Left colon (tissue), 2 donors: ENCODE measurements around the gene SLFN14. TPM values are rescaled to one million over a fixed set of nuclear protein-coding genes. Genes with fewer than 3 reads are reported as not detected.

ENCODE experiments used
- ATAC-seq: fragments of 200-7000 bp; cut with Tn5 transposase; one replicate; pipeline ENCODE4 v1.9.1; 2020; ENCODE audit warnings: mild to moderate bottlenecking, moderate library complexity
- DNase-seq, 2 donors: peaks; one replicate each; pipeline ENCODE4 v3.0.0-alpha.2; 2020
- intact Hi-C, 2 donors: fragments of 100-400 bp; cut with DNase I in 1 of 2; cut with micrococcal nuclease in 1 of 2; formaldehyde crosslinking; loops; one replicate each; pipeline versions ENCODE4 v1.11.2 to v1.14.0; 2022; cut with DNase I, micrococcal nuclease
- long read RNA-seq: library from polyadenylated mRNA; unstranded; transcript quantifications from one replicate; pipeline ENCODE4 v2.0.0, GENCODE V29; 2021
- total RNA-seq, 2 donors: library from RNA; stranded (reverse); fragmentation: NEBNext Ultra II Directional; extraction: Animal tissue kit (Norgen Biotek cat#: 25700); gene quantifications; one replicate each; pipeline ENCODE4 v1.2.1, GENCODE V29; 2021
- donor health status: DM: no; HTN: no; CAD: no.
- donor health status: DM: yes; HTN: yes; CAD: no.

SLFN14 gene
- total RNA-seq = not detected
- long read RNA-seq = 0 reads

DNA sequence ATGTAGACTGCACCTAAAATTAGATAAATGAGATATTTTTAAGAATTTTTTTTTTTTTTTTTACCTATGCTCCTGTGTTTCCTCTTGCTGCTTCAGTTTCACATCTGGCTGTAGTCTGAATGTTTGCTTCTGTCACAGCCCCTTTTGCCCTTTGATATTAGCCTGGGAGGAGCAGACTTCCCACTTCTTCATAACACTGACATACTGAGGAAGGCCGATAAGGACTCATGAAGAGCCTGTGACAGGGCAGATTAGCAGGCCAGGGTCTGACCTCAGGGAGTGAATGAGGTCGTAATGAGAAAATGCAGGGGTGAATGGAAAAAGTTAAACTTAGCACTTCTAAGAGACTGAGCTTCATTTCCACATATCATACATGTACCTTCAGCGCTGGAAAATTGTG is at the start of gene SLFN14:
Gene SLFN14 (minus strand): TSS at position 117 of the 400 bp plus-strand sequence. CDS start 2,757 bp downstream, outside the sequence.
- intact Hi-C loops = no loop called here
- DNase-seq (no peak), ATAC-seq (no peak)

DNA sequence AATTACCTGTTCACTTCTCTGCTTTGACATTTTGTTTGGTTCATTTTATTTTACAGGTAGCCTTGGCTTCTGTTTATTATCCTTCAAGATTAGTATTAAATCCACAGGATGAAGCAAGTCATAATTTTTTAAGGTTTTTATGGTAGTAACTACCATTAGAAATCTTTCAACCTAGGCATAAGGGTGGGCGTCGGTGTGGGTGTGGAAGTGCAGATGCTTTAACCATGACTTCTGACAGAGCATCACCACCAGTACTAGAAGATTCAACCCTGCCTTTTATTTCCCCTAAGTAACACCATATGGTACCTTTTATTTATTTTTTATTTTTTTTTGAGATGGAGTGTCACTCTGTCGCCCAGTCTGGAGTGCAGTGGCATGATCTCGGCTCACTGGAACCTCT is 49.2 kb upstream of the SLFN14 start:
- no peak for DNase-seq
- no peak for ATAC-seq
- intact Hi-C loops = loop anchor here in 1 of 2 donors (10.0 kb wide), 1 partner anchor 135 kb away; no protein-coding TSS in a partner anchor

GRCh38 chr17:35607239-35607847 is 46.7 kb upstream of the SLFN14 start:
- intact Hi-C loops = no loop called here
- no peak for ATAC-seq
- no peak for DNase-seq

- no peak for ATAC-seq
- intact Hi-C loops = no loop called here
- DNase-seq = no peak
These were observed 45.1 kb upstream of the SLFN14 start for GRCh38 chr17:35605678-35606077.

GRCh38 chr17:35603674-35604073 is 43.1 kb upstream of the SLFN14 start:
- DNase-seq (no peak), ATAC-seq (no peak)
- intact Hi-C loops = no loop called here

- intact Hi-C loops = no loop called here
- no peak for DNase-seq
- no peak for ATAC-seq
These were observed 37.0 kb upstream of the SLFN14 start for GRCh38 chr17:35597604-35598003.

DNA sequence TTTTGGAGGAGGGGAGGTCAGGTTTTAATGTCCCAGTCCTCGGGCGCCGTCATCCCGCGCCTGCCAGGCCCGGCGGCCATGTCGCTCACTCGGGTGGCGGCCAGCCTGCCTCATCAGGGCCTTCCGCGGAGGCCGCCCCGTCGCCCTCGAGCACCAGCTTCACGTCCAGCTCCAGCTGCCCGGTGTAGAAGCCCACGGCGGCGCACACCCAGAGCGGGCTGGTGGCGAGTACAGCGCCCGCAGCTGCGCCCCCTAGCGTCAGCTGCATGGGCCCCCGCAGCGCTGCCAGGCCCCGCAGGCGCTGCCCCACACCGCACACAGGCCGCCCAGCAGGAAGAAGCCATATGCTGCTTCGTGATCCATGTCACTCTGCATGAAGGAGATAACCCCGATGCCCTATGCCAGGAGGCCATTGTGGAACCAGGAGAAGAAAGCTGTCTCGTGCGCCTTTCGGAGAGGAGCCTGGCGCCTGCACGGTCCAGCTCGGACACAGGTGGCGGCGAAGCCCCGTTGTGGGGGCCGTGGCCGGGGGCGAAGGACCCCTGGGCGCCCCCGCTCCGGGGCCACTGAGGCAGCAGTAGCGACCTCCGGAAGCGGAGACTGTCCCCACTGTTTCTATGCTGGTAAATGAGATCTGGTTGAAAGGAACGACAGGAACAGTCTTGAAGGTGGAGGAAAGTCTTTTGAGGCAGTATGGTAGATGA is 36.1 kb upstream of the SLFN14 start:
- ATAC-seq (no peak), DNase-seq (no peak)
- intact Hi-C loops = no loop called here

DNA sequence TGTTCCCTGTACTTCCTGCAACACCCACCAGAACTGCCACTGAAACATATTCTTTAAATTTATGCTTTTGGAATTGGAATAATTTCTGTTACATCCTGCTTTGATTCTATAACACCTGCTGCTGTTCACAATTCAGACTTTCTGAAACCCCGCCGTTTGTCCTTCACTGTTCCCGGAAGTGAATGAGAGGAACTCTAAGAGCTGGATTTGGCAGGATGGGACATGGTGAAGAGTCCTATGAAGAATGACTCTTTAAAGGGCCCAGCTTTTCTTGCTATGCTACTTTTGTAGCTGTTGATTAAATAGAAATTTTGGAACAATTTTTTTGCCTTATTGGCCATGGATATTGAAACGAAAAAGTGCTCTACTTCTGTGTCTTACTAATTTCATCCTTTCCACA is 35.5 kb upstream of the SLFN14 start:
- intact Hi-C loops = no loop called here
- DNase-seq (no peak), ATAC-seq (no peak)

DNA sequence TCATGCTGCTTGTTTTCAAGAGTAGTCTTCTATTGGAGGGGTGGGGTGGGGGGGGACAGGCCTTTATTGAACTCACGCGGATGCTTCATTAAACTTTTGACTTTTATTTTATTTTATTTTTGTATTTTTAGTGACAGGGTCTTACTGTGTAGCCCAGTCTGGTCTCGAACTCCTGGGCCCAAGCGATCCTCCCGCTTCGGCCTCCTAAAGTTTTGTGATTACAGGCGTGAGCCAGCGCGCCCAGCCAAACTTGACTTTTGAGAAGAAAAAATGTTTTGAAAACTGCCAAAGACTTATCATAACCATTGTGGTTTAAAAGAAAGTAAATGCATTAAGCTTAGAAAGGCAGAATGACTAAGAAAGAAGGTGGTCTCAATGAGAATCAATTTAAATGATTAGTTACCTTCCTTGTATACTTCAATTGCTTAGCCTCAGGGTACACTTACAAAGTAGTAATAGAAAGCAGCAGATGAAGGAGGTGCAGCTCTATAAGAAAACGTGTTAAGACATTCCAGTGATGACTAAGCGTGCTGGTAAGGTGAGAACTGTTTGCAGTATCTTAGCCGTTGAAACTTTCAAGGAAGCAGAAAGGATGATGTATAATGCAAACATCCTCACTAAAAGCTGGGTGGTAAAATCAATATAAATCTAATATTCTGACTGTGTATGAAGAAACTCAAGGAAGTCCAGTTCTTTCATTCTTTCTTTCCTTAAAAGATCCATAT is 27.7 kb upstream of the SLFN14 start:
- intact Hi-C loops = no loop called here
- DNase-seq = peak in 1 of 2 donors; percentile 23
- ATAC-seq = peak; percentile 69

GRCh38 chr17:35587074-35587961 is 26.7 kb upstream of the SLFN14 start, which contains the start of gene AP2B1:
Gene AP2B1 (plus strand): TSS chr17:35587322. CDS start chr17:35594031, 6,709 bp downstream.
- DNase-seq (peak; percentile 91 to 95), ATAC-seq (peak; percentile 85)
- intact Hi-C loops = no loop called here

DNA sequence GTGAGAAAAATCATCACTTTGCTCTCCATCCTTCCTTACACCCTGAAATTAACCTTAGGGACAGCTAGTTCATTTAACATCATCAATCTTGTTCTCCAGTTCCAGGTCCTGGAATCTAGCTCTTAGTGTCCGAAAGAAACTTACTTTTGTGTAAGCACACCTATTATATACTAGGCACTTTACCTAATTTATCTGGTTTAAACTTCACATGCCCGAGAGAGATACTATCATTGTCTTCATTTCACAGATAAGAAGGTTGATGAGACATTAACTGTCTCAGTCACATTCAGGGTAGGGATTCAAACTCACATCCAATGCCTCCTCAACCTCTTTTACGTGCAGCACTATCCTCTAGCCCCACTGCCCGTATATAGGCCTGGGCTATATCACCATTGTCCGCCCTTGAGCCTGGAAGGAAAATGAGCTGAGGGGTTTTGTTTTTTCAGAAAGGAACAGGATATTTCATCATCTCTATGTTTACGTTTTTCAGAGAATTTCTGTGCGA is 26.0 kb upstream of the SLFN14 start:
- no peak for ATAC-seq
- intact Hi-C loops = no loop called here
- DNase-seq = peak in 1 of 2 donors; percentile 17

DNA sequence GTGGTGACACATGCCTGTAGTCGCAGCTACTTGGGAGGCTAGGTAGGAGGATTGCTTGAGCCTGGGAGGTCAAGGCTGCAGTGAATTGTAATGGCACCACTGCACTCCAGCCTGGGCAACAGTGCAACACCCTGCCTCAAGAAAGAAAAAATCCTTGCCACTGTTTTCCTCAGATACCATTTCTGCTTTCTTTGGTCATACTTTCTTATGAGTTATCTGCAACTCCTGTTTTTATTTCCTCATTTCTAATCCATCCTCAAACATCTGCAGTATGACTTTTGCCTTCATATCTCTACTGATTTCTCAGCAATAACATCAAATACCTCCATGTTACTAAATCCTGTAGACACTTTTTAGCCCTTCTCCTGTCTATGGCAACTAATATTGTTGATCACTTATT is 23.4 kb upstream of the SLFN14 start:
- ATAC-seq = no peak
- DNase-seq = no peak
- intact Hi-C loops = no loop called here

DNA sequence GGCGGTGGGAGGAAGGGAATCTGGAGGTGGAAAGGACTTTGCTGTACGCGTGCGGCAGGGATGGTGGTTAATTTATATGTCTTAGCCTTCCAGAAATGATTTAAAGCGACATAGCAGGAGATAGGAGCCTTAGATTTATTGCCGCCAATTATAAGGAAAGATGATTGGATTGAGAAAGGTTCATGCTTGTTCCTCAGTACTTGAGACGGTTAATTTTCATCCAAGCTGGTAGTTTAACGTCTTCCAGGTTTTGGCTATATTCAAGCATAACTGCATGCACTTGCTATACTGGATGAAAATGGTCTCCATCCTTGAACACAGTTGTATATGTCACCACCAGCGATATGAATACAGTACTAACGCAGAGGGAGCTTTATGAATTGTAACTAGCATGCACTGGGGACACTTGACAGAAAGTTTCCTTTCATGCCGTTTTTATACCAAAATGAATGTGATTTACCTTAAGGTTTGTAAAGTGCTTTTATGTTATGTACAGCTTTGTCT is 18.4 kb upstream of the SLFN14 start:
- DNase-seq (no peak), ATAC-seq (peak; percentile 24)
- intact Hi-C loops = no loop called here

DNA sequence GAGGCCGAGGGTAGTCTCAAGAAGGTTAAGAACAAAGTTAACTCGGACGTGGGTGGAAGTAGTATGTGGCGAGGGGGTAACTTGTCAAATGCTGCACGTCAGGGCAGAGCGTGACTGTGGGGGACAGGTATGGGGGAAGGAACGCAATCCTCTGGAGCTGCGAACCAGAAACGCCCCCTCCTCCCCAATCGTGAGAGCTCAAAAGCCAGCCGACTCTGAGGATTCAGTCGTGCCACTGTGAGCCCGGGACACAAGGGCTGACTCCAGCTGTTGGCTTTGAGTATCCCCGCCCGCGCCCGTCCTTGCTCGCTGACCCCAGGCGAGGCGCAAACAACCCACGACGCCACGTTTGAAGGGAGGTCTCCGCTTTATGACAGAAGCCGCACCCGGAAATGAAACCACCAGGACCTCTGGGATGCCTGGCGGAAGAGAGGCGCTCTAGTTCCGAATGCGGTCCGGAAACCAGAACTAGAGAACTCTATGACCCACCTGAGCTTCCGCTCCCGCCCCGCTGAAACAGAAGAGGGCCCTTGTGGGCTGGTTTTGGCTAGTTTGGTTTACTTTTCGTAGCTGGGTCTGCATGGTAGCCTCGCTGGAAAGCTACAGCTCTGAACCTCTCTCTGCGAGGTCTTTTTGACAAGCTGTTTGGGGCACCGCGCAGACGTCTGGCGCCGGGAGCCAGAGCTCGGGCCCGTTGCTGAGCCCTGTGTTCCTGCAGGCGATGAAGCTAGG is 17.7 kb upstream of the SLFN14 start, which contains the start of gene PEX12:
Gene PEX12 (minus strand): TSS at position 375 of the 732 bp plus-strand sequence. CDS start 550 bp downstream, outside the sequence.
- peak; percentile 95 for ATAC-seq
- DNase-seq = peak; percentile 91 to 93
- intact Hi-C loops = no loop called here

DNA sequence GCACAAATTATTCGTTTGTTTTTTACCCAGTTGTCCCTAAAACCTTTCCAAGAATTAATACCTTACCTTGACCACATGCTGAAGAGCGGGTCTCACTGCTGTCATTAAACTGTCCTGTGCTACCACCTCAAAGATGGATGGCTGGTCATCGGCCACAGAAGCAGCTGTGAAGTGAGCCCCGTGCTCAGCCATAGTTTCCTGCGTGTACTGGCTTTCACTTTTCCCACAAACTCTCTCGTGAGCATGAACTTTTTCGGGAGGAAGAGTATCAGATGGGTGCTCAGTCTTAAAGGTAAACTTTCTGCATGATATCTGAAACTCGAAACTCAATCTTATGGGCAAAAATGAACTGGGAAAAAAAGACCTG is 17.2 kb upstream of the SLFN14 start:
- intact Hi-C loops = no loop called here
- DNase-seq = peak in 1 of 2 donors; percentile 21
- ATAC-seq = peak; percentile 38

- no peak for ATAC-seq
- intact Hi-C loops = no loop called here
- DNase-seq = no peak
These were observed 15.1 kb upstream of the SLFN14 start for GRCh38 chr17:35575759-35576158.

- intact Hi-C loops = no loop called here
- no peak for ATAC-seq
- DNase-seq = no peak
These were observed 8.8 kb upstream of the SLFN14 start for GRCh38 chr17:35569405-35569804.

DNA sequence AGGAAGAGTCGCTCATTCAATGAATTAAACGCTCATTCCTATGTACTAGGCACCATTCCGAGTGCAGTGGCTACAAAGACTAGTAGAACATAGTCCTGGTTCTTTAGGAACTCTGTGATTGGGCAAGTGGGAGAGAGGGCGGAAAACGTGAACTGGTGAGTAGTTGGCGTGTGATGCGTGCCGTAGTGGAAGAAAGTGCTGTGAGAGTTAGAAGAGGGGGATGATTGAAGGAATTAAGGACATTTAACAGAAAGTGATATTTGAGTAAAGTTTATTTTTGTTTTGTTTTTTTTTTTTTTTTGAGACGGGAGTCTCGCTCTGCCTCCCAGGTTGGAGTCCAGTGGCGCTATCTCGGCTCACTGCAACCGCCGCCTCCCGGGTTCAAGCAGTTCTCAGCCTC is 7.9 kb upstream of the SLFN14 start:
- peak; percentile 59 for ATAC-seq
- peak; percentile 26 to 49 for DNase-seq
- intact Hi-C loops = no loop called here
